Mammary epithelial cell (primary cell): Measurements from ENCODE around the gene LRRC63.

Experiments used
- EZH2 ChIP-seq: IDR thresholded peaks from 2 replicates; pipeline ENCODE4 v1.6.1; 2012; ENCODE audit warnings: low read length, inconsistent platforms, borderline replicate concordance
- TF ChIP-seq, protein P1 (sequence below), 2 donors: IDR thresholded peaks in 1 of 2; conservative IDR thresholded peaks in 1 of 2; 2 replicates each; pipeline ENCODE4 v1.5.1; 2011 to 2012; ENCODE audit warnings: inconsistent platforms in 2 of 2, low read length in 2 of 2, mild to moderate bottlenecking in 2 of 2, control low read depth in 1 of 2, low read depth in 1 of 2; ENCODE audit not compliant: insufficient read depth in 1 of 2; ENCODE audit errors: extremely low read depth in 1 of 2

DNA sequence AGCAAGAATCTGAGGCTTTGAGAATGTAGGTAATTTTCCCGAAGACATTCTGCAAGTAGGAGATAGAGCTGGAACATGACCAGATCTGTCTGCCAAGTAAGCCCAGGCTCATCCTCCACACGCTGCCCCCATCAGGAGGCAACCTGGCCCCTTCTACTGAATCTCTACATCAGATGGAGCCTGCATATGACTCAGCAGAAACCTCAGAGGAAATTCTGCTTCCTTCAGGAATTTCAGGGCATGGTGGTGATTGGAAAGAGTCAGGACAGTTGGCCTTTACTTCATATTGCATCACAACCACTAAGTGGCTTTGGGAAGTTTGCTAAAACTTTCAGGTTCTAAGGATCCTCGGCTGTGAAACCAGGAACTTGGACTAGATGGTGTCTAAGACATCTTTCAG, 85.2 kb downstream of the LRRC63 start:
- TF ChIP-seq, protein P1, sequence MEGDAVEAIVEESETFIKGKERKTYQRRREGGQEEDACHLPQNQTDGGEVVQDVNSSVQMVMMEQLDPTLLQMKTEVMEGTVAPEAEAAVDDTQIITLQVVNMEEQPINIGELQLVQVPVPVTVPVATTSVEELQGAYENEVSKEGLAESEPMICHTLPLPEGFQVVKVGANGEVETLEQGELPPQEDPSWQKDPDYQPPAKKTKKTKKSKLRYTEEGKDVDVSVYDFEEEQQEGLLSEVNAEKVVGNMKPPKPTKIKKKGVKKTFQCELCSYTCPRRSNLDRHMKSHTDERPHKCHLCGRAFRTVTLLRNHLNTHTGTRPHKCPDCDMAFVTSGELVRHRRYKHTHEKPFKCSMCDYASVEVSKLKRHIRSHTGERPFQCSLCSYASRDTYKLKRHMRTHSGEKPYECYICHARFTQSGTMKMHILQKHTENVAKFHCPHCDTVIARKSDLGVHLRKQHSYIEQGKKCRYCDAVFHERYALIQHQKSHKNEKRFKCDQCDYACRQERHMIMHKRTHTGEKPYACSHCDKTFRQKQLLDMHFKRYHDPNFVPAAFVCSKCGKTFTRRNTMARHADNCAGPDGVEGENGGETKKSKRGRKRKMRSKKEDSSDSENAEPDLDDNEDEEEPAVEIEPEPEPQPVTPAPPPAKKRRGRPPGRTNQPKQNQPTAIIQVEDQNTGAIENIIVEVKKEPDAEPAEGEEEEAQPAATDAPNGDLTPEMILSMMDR (conservative IDR thresholded peaks at IDR 0.05 in 1 of 2, IDR thresholded peaks at IDR 0.05 in 1 of 2; ENCODE audit: extremely low read depth in 1 of 2, insufficient read depth in 1 of 2, low read depth in 1 of 2, low read length in 2 of 2) = no peak
- no peak for TF ChIP-seq EZH2
